Esophagus muscularis mucosa (tissue), 4 donors: Measurements from ENCODE around the gene ADAMTSL1. TPM values are rescaled to one million over a fixed set of nuclear protein-coding genes. Genes with fewer than 3 reads are reported as not detected.
A peak's percentile ranks its signal among the peaks of the same experiment; 100 is the strongest.

ENCODE experiments used
- DNase-seq: peaks from one replicate; pipeline ENCODE4 v3.0.0-alpha.2; 2017; ENCODE audit errors: extremely low spot score
- H3K27ac ChIP-seq, 4 donors: fragments of 200-600 bp; sonication (generic); replicated peaks in 1 of 4; 1 replicate in 3 of 4; 2 replicates in 1 of 4; pipeline ENCODE4 v1.5.1; 2016 to 2019; ENCODE audit warnings: mild to moderate bottlenecking in 1 of 4
- H3K27me3 ChIP-seq, 4 donors: fragments of 200-600 bp; sonication (generic); one replicate each; pipeline versions ENCODE4 v1.5.1 to v1.6.0; 2016 to 2019
- H3K36me3 ChIP-seq, 4 donors: fragments of 200-600 bp; sonication (generic); one replicate each; pipeline ENCODE4 v1.5.1; 2016 to 2019
- H3K4me1 ChIP-seq, 4 donors: fragments of 200-600 bp; sonication (generic); one replicate each; pipeline ENCODE4 v1.5.1; 2016 to 2019
- H3K4me3 ChIP-seq, 4 donors: fragments of 200-600 bp; sonication (generic); 1 replicate in 2 of 4; 2 replicates in 2 of 4; pipeline ENCODE4 v1.5.1; 2016 to 2019; ENCODE audit warnings: mild to moderate bottlenecking in 4 of 4, moderate library complexity in 1 of 4
- H3K9me3 ChIP-seq, 4 donors: fragments of 200-600 bp; sonication (generic); 1 replicate in 3 of 4; 2 replicates in 1 of 4; pipeline ENCODE4 v1.5.1; 2016 to 2019
- CTCF ChIP-seq, 3 experiments: fragments of 200-600 bp in 2 of 3; fragments of 450-650 bp in 1 of 3; sonication (generic) in 2 of 3; IDR thresholded peaks; one replicate each; pipeline ENCODE4 v1.5.1; 2017 to 2019; ENCODE audit warnings: antibody characterized with exemption in 3 of 3, mild to moderate bottlenecking in 2 of 3, moderate library complexity in 1 of 3
- EP300 ChIP-seq: sonication (generic); formaldehyde crosslinking; IDR thresholded peaks from one replicate; pipeline ENCODE4 v1.6.1; 2017; ENCODE audit warnings: antibody characterized with exemption
- POLR2A ChIP-seq: fragments of 450-650 bp; IDR thresholded peaks from one replicate; pipeline ENCODE4 v1.6.1; 2017; ENCODE audit warnings: antibody characterized with exemption, moderate library complexity, mild to moderate bottlenecking, low read depth
- POLR2AphosphoS5 ChIP-seq, 2 donors: sonication (generic); formaldehyde crosslinking; IDR thresholded peaks; one replicate each; pipeline ENCODE4 v1.6.1; 2017; ENCODE audit warnings: antibody characterized with exemption in 2 of 2
- WGBS: methylation state at CpG from one replicate; pipeline ENCODE4 v1.1.5; 2018; 5-methylcytosine and 5-hydroxymethylcytosine counted together
- intact Hi-C: fragments of 100-400 bp; cut with DNase I; formaldehyde crosslinking; loops from one replicate; pipeline ENCODE4 v1.15.1; 2023
- total RNA-seq, 4 donors: library from RNA; depleted of rRNA; stranded (reverse); fragments of >200 nt; gene quantifications; one replicate each; pipeline versions ENCODE4 v1.1.0 to v1.2.1, GENCODE V29; 2016

The ADAMTSL1 gene
- total RNA-seq, 4 donors from 2014 or later: 81.7 to 172 (median 145) TPM

GRCh38 chr9:18903450-18903849 lies 429.5 kb downstream of the ADAMTSL1 start:
- TF ChIP-seq EP300 (no peak), POLR2AphosphoS5 (IDR thresholded peaks at IDR 0.05) (no peak)
- Histone ChIP-seq H3K9me3 (peaks cover 0 to 21% (median 12%) of the 10 kb centered on the region in 4 donors), H3K4me3 (no peak overlapping the region), H3K36me3 (peaks cover 0 to 29% (median 14%) of the 10 kb centered on the region in 4 donors), H3K4me1 (no peaks in the 10 kb centered on the region), H3K27me3 (no peaks in the 10 kb centered on the region), H3K27ac (no peak overlapping the region)
- DNase-seq: no peak
- intact Hi-C loops: no loop called here
- 98% methylated on average over 2 of the region's 2 CpGs for WGBS

GRCh38 chr9:18905028-18905882 lies 431.3 kb downstream of the ADAMTSL1 start:
- H3K27me3 ChIP-seq: no peaks in the 10 kb centered on the region
- TF ChIP-seq POLR2A (no peak), EP300 (no peak), CTCF (IDR thresholded peaks at IDR 0.05) (no peak), POLR2AphosphoS5 (IDR thresholded peaks at IDR 0.05) (no peak)
- peaks cover 0 to 21% (median 12%) of the 10 kb centered on the region in 4 donors for H3K9me3 ChIP-seq
- 80% methylated on average over 11 of the region's 11 CpGs for WGBS
- no peak overlapping the region for H3K4me3 ChIP-seq
- H3K4me1 ChIP-seq: peaks cover 0 to 10% (median 0%) of the 10 kb centered on the region in 4 donors
- H3K27ac ChIP-seq: no peak overlapping the region
- H3K36me3 ChIP-seq: peaks cover 0 to 37% (median 15%) of the 10 kb centered on the region in 4 donors
- DNase-seq: peak; percentile 79
- intact Hi-C loops: no loop called here

- DNase-seq: peak; percentile 55
- over 99% methylated on average over 9 of the region's 9 CpGs for WGBS
- Histone ChIP-seq H3K27me3 (no peaks in the 10 kb centered on the region), H3K4me3 (no peak overlapping the region), H3K36me3 (peaks cover 0 to 37% (median 15%) of the 10 kb centered on the region in 4 donors), H3K27ac (no peak overlapping the region), H3K4me1 (peaks cover 0 to 10% (median 0%) of the 10 kb centered on the region in 4 donors), H3K9me3 (peaks cover 0 to 16% (median 12%) of the 10 kb centered on the region in 4 donors)
- TF ChIP-seq POLR2AphosphoS5 (IDR thresholded peaks at IDR 0.05): no peak
- no peak for TF ChIP-seq POLR2A
- TF ChIP-seq CTCF (IDR thresholded peaks at IDR 0.05): no peak
- TF ChIP-seq EP300: no peak
- intact Hi-C loops: no loop called here
These were observed 432.1 kb downstream of the ADAMTSL1 start for GRCh38 chr9:18905883-18906629.

- TF ChIP-seq POLR2AphosphoS5 (IDR thresholded peaks at IDR 0.05) (no peak), CTCF (IDR thresholded peaks at IDR 0.05) (no peak), POLR2A (no peak), EP300 (no peak)
- no peak overlapping the region for H3K27ac ChIP-seq
- H3K36me3 ChIP-seq: peaks cover 0 to 37% (median 15%) of the 10 kb centered on the region in 4 donors
- peak; percentile 87 for DNase-seq
- H3K4me3 ChIP-seq: no peak overlapping the region
- intact Hi-C loops: no loop called here
- H3K27me3 ChIP-seq: no peaks in the 10 kb centered on the region
- H3K4me1 ChIP-seq: peaks cover 0 to 10% (median 0%) of the 10 kb centered on the region in 4 donors
- peaks cover 0 to 11% (median 7%) of the 10 kb centered on the region in 4 donors for H3K9me3 ChIP-seq
- WGBS: 90% methylated on average over 9 of the region's 9 CpGs
These were observed 432.9 kb downstream of the ADAMTSL1 start for GRCh38 chr9:18906656-18907395.
